ENCODE results near the gene ACTR5. TPM values are rescaled to one million over a fixed set of nuclear protein-coding genes. Genes with fewer than 3 reads are reported as not detected.
"Not testable (repeated sequence)": the region's sequence is repeated elsewhere in the genome, so short reads cannot be mapped to it uniquely, and the experiment has no call there.

Gene ACTR5
- total RNA-seq, 1 experiment from 2014 or later: 10.4 TPM

- DNase-seq (ENCODE audit: low read depth, low spot score): no peak
- in situ Hi-C loops (cut with HindIII; ENCODE audit: low pct_unique_long_range_greater_than_20kb, low sequenced_read_pairs): no loop called here
These were observed 34.0 kb downstream of the ACTR5 start for GRCh38 chr20:38782275-38782674.

DNA sequence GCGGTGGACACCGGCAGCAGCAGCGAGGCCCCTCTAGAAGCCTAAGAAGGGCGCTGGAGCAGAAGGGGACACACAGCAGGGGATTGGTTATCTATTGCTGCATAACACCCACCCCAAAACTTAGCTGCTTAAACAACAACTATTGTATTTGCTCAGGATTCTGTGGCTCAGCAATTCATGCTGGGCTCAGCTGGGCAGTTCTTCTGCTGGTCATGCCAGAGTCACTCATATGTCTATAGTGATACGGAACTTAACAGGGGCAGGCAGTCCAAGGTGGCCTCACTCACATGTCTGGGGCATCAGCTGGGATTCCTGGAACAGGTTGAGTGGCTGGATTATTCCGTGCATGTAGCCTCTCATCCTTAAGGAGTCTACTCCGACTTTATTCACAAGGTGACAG, 39.6 kb downstream of the ACTR5 start:
- DNase-seq (ENCODE audit: low read depth, low spot score): no peak
- in situ Hi-C loops (cut with HindIII; ENCODE audit: low pct_unique_long_range_greater_than_20kb, low sequenced_read_pairs): no loop called here

DNA sequence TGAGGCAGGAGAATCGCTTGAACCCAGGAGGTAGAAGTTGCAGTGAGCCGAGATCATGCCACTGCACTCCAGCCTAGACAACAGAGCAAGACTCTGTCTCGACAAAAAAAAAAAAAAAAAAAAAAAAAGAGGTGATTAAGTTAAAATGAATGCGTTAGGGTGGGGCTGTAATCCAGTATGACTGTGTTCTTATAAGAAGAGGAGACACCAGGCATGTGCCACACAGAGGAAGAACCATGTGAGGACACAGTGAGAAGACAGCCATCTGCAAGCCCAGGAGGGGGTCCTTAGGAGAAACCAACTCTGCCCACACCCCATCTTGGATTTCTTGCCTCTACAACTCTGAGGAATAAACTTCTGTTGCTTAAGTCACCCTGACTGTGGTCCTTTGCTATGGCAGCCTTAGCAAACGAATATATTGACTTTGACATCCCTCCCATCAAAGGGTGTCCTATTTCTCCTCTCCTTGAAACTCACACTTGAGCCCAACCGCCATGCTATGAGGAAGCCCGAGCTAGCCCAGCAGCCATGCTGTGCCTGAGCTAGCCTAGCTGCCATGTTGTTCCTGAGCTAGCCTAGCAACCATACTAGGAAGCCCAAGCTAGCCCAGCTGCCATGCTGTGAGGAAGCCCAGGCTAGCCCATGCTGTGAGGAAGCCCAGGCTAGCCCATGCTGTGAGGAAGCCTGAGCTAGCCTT, 41.4 kb downstream of the ACTR5 start:
- DNase-seq (ENCODE audit: low read depth, low spot score): no peak
- in situ Hi-C loops (cut with HindIII; ENCODE audit: low pct_unique_long_range_greater_than_20kb, low sequenced_read_pairs): no loop called here

GRCh38 chr20:38790200-38791053, 42.2 kb downstream of the ACTR5 start:
- peak; percentile 80 for DNase-seq (ENCODE audit: low read depth, low spot score)
- in situ Hi-C loops (cut with HindIII; ENCODE audit: low pct_unique_long_range_greater_than_20kb, low sequenced_read_pairs): no loop called here

DNA sequence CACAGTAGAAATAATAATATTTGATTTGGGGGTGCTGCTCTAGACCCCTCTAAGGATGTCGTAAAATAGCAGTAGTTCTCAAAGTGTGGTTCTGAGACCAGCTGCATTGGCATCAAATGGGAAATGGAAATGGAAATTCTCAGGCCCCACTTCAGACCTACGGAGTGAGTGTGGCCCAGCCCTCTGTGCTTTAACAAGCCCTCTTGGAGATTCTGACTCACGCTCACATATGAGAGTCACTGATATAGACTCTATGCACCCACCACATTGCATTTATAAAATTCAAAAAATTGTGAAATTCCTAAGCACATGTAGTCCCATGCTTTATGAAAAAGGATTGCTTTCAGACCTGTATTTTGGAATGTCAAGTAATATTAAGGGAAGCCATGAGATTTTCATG, 43.0 kb downstream of the ACTR5 start:
- in situ Hi-C loops (cut with HindIII; ENCODE audit: low pct_unique_long_range_greater_than_20kb, low sequenced_read_pairs): no loop called here
- DNase-seq (ENCODE audit: low read depth, low spot score): no peak

DNA sequence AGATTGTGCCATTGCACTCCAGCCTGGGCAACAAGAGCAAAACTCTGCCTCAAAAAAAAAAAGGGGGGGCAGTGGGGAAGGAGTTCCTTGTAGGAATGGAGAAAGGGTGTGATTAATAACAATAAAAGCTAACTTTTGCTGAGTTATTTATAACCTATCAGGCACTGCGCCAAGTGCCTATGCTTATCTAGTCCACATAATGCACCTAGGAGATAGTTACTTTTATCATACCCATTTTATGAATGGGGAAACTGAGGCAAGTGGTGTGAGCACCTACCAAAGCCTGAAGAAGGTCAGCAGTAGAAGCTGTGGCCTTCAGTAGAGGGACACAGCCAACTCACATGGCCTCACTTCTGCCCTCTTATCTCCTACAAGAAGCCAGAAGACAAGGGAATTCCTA, 43.7 kb downstream of the ACTR5 start:
- no peak for DNase-seq (ENCODE audit: low read depth, low spot score)
- in situ Hi-C loops (cut with HindIII; ENCODE audit: low pct_unique_long_range_greater_than_20kb, low sequenced_read_pairs): no loop called here

GRCh38 chr20:38794057-38794456, 45.8 kb downstream of the ACTR5 start:
- in situ Hi-C loops (cut with HindIII; ENCODE audit: low pct_unique_long_range_greater_than_20kb, low sequenced_read_pairs); DNase-seq (ENCODE audit: low read depth, low spot score): not testable (repeated sequence)

DNA sequence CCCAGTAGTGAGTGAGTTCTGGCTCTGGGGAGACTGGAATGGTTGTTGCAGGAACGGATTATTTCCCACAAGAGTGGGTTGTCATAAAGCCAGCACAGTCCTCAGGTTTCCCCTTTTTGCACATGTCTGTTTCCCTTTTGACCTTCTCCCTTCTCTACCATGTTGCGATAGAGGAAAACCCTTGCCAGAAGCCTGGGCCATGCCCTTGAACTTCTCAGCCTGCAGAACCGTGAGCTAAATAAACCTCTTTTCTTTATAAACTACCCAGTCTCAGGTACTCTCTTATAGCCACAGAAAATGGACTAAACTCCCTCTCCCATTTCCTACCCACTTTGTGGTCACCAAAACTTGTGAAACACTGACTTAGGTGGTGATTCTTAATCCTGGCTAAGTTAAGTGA, 50.0 kb downstream of the ACTR5 start:
- no peak for DNase-seq (ENCODE audit: low read depth, low spot score)
- in situ Hi-C loops (cut with HindIII; ENCODE audit: low pct_unique_long_range_greater_than_20kb, low sequenced_read_pairs): no loop called here

DNA sequence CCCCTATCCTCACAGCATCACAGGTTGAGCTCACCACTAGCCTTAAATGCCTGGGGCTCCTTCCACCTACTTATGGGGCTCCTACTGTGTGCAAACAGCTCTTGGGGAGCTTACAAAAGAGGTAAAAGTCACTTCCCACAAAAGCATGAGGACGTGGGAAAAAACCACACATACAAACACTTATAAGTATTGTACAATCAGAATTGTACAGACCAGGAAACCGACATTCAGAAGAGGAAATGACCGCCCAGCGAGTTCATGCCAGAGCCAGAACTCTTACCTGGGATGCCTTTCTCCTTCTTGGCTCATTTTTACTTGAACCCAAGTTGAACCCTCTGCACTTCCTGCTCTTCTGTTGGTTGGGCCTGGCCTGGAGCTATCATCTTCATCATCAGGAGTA, 50.9 kb downstream of the ACTR5 start:
- no peak for DNase-seq (ENCODE audit: low read depth, low spot score)
- in situ Hi-C loops (cut with HindIII; ENCODE audit: low pct_unique_long_range_greater_than_20kb, low sequenced_read_pairs): no loop called here

DNA sequence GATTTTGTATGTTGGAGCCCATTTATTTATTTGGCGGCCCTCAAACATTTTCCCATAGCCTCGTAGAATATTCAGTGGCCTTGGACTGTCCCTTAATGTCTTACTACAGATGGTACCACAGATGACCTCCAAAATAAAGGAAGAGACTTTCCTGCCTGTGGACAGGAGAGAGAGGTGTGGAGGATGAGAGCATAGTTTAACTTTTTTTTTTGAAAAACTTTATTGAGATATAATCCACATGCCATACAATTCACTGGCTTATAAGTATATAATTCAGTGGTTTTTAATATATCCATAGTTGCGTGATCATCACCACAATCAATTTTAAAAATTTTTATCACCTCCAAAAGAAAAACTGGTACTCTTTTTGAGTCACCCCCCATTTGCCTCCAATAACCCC, 52.6 kb downstream of the ACTR5 start:
- in situ Hi-C loops (cut with HindIII; ENCODE audit: low pct_unique_long_range_greater_than_20kb, low sequenced_read_pairs): no loop called here
- no peak for DNase-seq (ENCODE audit: low read depth, low spot score)

GRCh38 chr20:38804221-38804620, 56.0 kb downstream of the ACTR5 start:
- DNase-seq (ENCODE audit: low read depth, low spot score): no peak

DNA sequence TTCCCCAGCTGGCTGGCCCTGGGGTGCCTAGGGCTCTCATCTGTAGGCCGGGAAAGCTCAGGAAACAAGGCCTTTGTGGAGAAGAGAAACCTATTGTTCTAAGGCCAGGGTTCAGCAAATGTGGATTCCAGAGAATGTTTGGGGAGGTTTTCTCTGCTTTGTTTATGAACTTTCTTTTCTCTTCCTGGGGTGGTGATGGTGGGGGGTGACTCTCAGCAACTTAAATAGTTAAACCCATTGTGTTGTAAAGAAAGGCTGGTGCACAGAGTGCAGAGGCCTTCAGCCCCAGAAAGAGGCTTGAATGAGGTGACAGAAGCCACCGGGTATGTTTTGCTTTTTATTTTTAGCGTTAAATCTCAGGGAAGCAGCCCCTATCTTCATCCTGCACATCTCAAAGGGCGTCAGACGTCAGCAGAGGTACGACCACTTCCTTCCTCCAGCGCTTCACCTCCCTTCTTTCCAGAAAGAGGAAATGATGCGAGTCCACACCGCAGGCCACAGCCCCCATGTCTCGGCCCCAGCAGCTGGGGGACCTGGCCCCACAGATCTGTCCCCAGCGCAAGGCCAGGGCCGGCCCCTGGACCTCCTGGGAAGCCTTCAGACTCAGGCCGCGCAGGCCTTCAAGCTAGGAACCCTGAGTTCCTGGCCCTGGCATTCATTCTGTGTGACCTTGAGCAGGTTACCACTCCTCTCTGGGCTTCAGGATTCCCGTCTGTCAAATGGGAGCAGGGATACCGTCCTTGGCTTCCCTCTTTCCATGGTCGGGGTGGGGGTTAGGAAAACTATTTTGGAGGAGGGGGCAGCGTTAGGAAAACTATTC, 56.6 kb downstream of the ACTR5 start:
- DNase-seq (ENCODE audit: low read depth, low spot score): no peak
- in situ Hi-C loops (cut with HindIII; ENCODE audit: low pct_unique_long_range_greater_than_20kb, low sequenced_read_pairs): no loop called here

More at GRCh38 chr20:38804221-38804620, 56.0 kb downstream of the ACTR5 start:
- in situ Hi-C loops (cut with HindIII; ENCODE audit: low pct_unique_long_range_greater_than_20kb, low sequenced_read_pairs): no loop called here

GRCh38 chr20:38805502-38805957, 57.3 kb downstream of the ACTR5 start, which contains the start of gene PPP1R16B:
Gene PPP1R16B (plus strand): TSS chr20:38805697. CDS start chr20:38835926, 30,229 bp downstream.
- in situ Hi-C loops (cut with HindIII; ENCODE audit: low pct_unique_long_range_greater_than_20kb, low sequenced_read_pairs): no loop called here

DNA sequence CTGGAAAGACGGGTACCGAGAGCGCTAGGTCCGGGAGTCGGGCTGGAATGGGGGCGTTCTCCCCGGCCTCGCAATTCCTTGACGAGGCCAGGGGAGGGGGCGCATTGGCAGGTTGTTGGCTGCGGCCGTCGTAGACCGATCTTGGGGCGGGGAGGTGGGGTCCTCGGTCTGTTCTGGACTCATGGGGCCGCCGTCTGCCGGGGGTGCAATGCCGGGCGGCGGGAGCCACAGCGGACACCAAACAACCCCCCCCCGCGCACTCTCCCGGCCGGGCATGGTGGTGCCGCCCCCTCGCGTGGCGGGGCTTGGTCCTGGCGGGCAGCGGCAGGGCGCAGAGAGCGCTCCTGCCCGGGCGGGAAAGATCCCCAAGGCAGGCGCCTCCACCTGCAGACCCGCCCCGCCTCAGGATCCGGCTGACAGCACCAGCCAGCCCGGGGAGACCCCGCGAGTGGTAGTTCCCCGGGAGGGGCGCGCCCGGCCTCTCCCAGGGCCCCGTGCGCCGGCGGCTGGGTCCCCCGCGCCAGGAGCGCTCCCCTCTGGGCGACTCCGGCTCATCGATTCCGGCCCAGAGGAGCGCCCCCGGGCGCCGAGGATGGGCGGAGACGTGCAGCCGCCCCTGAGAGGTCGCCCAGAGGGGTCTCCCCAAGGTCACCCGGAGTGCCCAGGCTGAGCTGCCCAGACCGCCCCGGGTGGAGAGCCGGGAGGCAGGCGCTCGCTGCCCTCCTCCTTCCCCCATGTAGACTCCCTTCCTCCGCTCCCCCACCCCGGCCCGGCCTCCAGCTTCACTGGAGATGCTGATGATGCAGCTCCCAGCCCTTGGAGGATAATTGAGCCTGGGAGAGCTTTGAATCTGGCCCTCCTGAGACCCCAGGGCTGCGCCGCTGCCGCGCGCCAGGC, 57.9 kb downstream of the ACTR5 start:
- no peak for DNase-seq (ENCODE audit: low read depth, low spot score)
- in situ Hi-C loops (cut with HindIII; ENCODE audit: low pct_unique_long_range_greater_than_20kb, low sequenced_read_pairs): no loop called here

More at GRCh38 chr20:38805502-38805957, 57.3 kb downstream of the ACTR5 start, which contains the start of gene PPP1R16B:
- no peak for DNase-seq (ENCODE audit: low read depth, low spot score)

GRCh38 chr20:38806855-38807655, 58.8 kb downstream of the ACTR5 start:
- in situ Hi-C loops (cut with HindIII; ENCODE audit: low pct_unique_long_range_greater_than_20kb, low sequenced_read_pairs): no loop called here
- no peak for DNase-seq (ENCODE audit: low read depth, low spot score)

DNA sequence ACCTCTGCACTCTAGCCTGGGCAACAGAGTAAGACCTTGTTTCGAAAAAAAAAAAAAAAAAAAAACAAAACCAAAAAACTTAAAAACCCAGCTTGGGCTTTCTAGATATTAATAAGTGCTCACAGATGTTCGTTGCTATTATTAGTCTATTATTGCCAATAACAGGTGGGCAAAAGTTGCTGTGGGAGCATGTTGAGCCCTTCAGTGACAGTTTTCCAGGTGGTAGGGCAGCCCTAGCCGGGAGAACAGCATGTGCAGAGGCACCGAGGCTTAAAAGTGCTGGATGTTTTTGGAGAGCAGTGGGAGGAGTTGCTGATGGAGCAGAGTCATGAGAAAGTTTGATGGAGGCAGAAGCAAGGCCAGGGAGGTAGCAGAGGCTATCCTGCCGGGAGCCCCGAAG, 61.7 kb downstream of the ACTR5 start:
- no peak for DNase-seq (ENCODE audit: low read depth, low spot score)
- in situ Hi-C loops (cut with HindIII; ENCODE audit: low pct_unique_long_range_greater_than_20kb, low sequenced_read_pairs): no loop called here

Measured in SK-MEL-5 (cell line).